HEK293 (cell line): ENCODE measurements around the gene SCYL1.

Experiments
- BCL11A ChIP-seq: fragments of 450-650 bp; formaldehyde crosslinking; IDR thresholded peaks from 2 replicates; pipeline ENCODE4 v1.5.1; 2016; ENCODE audit warnings: low read depth, missing biosample characterization, missing genetic modification characterization
- BCL11B ChIP-seq: fragments of 450-650 bp; formaldehyde crosslinking; IDR thresholded peaks from 2 replicates; pipeline ENCODE4 v1.5.1; 2016; ENCODE audit warnings: low read depth, missing biosample characterization, missing genetic modification characterization
- GLIS1 ChIP-seq: fragments of 450-650 bp; formaldehyde crosslinking; IDR thresholded peaks from 2 replicates; pipeline ENCODE4 v1.5.1; 2016; ENCODE audit warnings: missing biosample characterization, missing genetic modification characterization
- RBAK ChIP-seq: fragments of 450-650 bp; formaldehyde crosslinking; IDR thresholded peaks from 2 replicates; pipeline ENCODE4 v1.5.1; 2016; ENCODE audit warnings: missing biosample characterization, missing genetic modification characterization
- WT1 ChIP-seq: fragments of 450-650 bp; formaldehyde crosslinking; IDR thresholded peaks from 2 replicates; pipeline ENCODE4 v1.5.1; 2016; ENCODE audit warnings: missing biosample characterization, missing genetic modification characterization
- YY1 ChIP-seq: fragments of 450-650 bp; formaldehyde crosslinking; IDR thresholded peaks from 2 replicates; pipeline ENCODE4 v1.5.1; 2018; ENCODE audit warnings: missing biosample characterization, missing genetic modification characterization
- ZBTB17 ChIP-seq: fragments of 450-650 bp; formaldehyde crosslinking; IDR thresholded peaks from 2 replicates; pipeline ENCODE4 v1.5.1; 2016; ENCODE audit warnings: missing biosample characterization, missing genetic modification characterization
- ZBTB48 ChIP-seq: fragments of 450-650 bp; formaldehyde crosslinking; IDR thresholded peaks from 2 replicates; pipeline ENCODE4 v1.5.1; 2016; ENCODE audit warnings: missing biosample characterization, missing genetic modification characterization
- ZEB2 ChIP-seq: fragments of 450-650 bp; formaldehyde crosslinking; IDR thresholded peaks from 2 replicates; pipeline ENCODE4 v1.5.1; 2016; ENCODE audit warnings: missing biosample characterization, missing genetic modification characterization
- ZFHX2 ChIP-seq: fragments of 450-650 bp; formaldehyde crosslinking; conservative IDR thresholded peaks from 2 replicates; pipeline ENCODE4 v1.5.1; 2016; ENCODE audit warnings: missing biosample characterization, missing genetic modification characterization
- ZFP69B ChIP-seq: fragments of 450-650 bp; formaldehyde crosslinking; IDR thresholded peaks from 2 replicates; pipeline ENCODE4 v1.5.1; 2016; ENCODE audit warnings: missing biosample characterization, missing genetic modification characterization
- ZNF211 ChIP-seq: fragments of 450-650 bp; formaldehyde crosslinking; IDR thresholded peaks from 2 replicates; pipeline ENCODE4 v1.5.1; 2016; ENCODE audit warnings: low read depth, missing biosample characterization, missing genetic modification characterization
- ZNF302 ChIP-seq: fragments of 450-650 bp; formaldehyde crosslinking; IDR thresholded peaks from 2 replicates; pipeline ENCODE4 v1.5.1; 2016; ENCODE audit warnings: missing biosample characterization, missing genetic modification characterization, low read depth
- ZNF324 ChIP-seq: fragments of 450-650 bp; formaldehyde crosslinking; IDR thresholded peaks from 2 replicates; pipeline ENCODE4 v1.5.1; 2016; ENCODE audit warnings: missing biosample characterization, missing genetic modification characterization
- ZNF354C ChIP-seq: fragments of 450-650 bp; formaldehyde crosslinking; IDR thresholded peaks from 2 replicates; pipeline ENCODE4 v1.5.1; 2016; ENCODE audit warnings: missing biosample characterization, missing genetic modification characterization, low read depth, borderline replicate concordance
- ZNF426 ChIP-seq: fragments of 450-650 bp; formaldehyde crosslinking; IDR thresholded peaks from 2 replicates; pipeline ENCODE4 v1.5.1; 2017; ENCODE audit warnings: missing biosample characterization, missing genetic modification characterization, mild to moderate bottlenecking, inconsistent platforms, moderate library complexity
- ZNF548 ChIP-seq: fragments of 450-650 bp; formaldehyde crosslinking; IDR thresholded peaks from 2 replicates; pipeline ENCODE4 v1.5.1; 2016; ENCODE audit warnings: missing biosample characterization, missing genetic modification characterization
- ZNF777 ChIP-seq: fragments of 450-650 bp; formaldehyde crosslinking; IDR thresholded peaks from 2 replicates; pipeline ENCODE4 v1.5.1; 2017; ENCODE audit warnings: missing biosample characterization, missing genetic modification characterization, borderline replicate concordance
- ZSCAN23 ChIP-seq: fragments of 450-650 bp; formaldehyde crosslinking; IDR thresholded peaks from 2 replicates; pipeline ENCODE4 v1.5.1; 2016; ENCODE audit warnings: missing biosample characterization, missing genetic modification characterization
- TF ChIP-seq, protein P1 (sequence below): fragments of 450-650 bp; formaldehyde crosslinking; IDR thresholded peaks from 2 replicates; pipeline ENCODE4 v1.5.1; 2016; ENCODE audit warnings: missing biosample characterization, missing genetic modification characterization
- TF ChIP-seq, protein P2 (sequence below): fragments of 450-650 bp; formaldehyde crosslinking; IDR thresholded peaks from 2 replicates; pipeline ENCODE4 v1.5.1; 2016; ENCODE audit warnings: missing biosample characterization, missing genetic modification characterization, low read depth
- TF ChIP-seq, protein P3 (sequence below): fragments of 450-650 bp; formaldehyde crosslinking; IDR thresholded peaks from 2 replicates; pipeline ENCODE4 v1.5.1; 2016; ENCODE audit warnings: missing biosample characterization, missing genetic modification characterization
- TF ChIP-seq, protein P4 (sequence below): fragments of 450-650 bp; formaldehyde crosslinking; IDR thresholded peaks from 2 replicates; pipeline ENCODE4 v1.5.1; 2016; ENCODE audit warnings: missing biosample characterization, missing genetic modification characterization
- TF ChIP-seq, protein P5 (sequence below): fragments of 450-650 bp; formaldehyde crosslinking; conservative IDR thresholded peaks from 2 replicates; pipeline ENCODE4 v1.5.1; 2016; ENCODE audit warnings: low read depth, missing biosample characterization, missing genetic modification characterization
- TF ChIP-seq, protein P6 (sequence below): fragments of 450-650 bp; formaldehyde crosslinking; IDR thresholded peaks from 2 replicates; pipeline ENCODE4 v1.5.1; 2016; ENCODE audit warnings: missing biosample characterization, missing genetic modification characterization

The SCYL1 gene

DNA sequence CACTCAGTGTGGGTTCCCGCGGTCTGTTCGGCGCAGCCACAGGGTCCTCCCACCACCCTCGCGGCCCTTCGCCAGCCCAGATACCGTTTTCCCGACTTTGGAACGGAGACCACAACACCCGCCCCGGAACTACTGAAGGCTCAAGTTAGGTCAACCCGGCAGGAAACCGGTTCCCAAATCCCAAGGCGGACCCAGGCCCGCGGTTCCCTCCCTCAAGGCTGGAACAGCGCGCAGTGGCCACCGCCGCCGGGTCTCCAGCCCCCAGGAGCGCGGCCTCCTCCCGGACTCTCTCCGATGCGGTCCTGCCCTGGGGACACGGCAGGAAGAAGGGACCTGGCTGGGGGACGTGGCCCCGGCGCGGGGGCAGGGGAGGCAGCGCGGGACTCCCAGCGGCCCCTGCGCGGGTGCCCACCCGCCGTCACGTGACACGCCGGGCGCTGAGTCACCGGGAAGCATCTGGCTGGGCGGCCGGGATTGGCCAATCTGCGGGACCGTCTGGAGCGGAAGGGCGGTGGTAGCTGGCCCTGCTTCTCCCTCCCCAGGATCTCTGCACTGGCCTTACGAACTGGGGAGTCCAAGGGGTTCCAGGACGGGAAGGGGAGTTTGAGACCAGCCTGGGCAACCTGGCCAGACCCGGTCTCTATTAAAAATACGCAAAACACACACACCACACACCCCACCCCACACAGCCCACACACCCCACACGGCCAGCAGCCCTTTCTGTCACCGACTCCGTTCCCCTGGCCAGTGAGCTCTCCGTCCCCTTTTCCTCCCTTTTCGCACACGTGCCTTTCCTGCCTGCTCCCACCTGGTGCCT lies 47.5 kb upstream of the SCYL1 start (continued):
- TF ChIP-seq ZNF777 (tag by site-specific recombination) (no peak), ZNF426 (tag by site-specific recombination) (no peak), ZFP69B (tag by site-specific recombination) (0 out of 2 replicates have a peak, but pooled peaks have one; percentile 28), BCL11B (peak; percentile 50), ZEB2 (peak; percentile 84), ZNF324 (tag by site-specific recombination) (no peak), YY1 (tag by site-specific recombination) (no peak), ZBTB17 (tag by site-specific recombination) (peak; percentile 66), ZNF302 (tag by site-specific recombination) (no peak), ZNF354C (tag by site-specific recombination) (no peak), GLIS1 (tag by site-specific recombination) (peak; percentile 86), ZNF548 (tag by site-specific recombination) (no peak), WT1 (peak; percentile 88), RBAK (tag by site-specific recombination) (no peak), ZFHX2 (tag by site-specific recombination) (peak; percentile 77), BCL11A (tag by site-specific recombination) (0 out of 2 replicates have a peak, but pooled peaks have one; percentile 49), ZBTB48 (tag by site-specific recombination) (peak; percentile 74; the same call in 1 of the 2 replicates), ZSCAN23 (no peak), ZNF211 (tag by site-specific recombination) (no peak)
- TF ChIP-seq, protein P1, sequence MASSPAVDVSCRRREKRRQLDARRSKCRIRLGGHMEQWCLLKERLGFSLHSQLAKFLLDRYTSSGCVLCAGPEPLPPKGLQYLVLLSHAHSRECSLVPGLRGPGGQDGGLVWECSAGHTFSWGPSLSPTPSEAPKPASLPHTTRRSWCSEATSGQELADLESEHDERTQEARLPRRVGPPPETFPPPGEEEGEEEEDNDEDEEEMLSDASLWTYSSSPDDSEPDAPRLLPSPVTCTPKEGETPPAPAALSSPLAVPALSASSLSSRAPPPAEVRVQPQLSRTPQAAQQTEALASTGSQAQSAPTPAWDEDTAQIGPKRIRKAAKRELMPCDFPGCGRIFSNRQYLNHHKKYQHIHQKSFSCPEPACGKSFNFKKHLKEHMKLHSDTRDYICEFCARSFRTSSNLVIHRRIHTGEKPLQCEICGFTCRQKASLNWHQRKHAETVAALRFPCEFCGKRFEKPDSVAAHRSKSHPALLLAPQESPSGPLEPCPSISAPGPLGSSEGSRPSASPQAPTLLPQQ (tag by site-specific recombination), result peak; percentile 61
- TF ChIP-seq, protein P2, sequence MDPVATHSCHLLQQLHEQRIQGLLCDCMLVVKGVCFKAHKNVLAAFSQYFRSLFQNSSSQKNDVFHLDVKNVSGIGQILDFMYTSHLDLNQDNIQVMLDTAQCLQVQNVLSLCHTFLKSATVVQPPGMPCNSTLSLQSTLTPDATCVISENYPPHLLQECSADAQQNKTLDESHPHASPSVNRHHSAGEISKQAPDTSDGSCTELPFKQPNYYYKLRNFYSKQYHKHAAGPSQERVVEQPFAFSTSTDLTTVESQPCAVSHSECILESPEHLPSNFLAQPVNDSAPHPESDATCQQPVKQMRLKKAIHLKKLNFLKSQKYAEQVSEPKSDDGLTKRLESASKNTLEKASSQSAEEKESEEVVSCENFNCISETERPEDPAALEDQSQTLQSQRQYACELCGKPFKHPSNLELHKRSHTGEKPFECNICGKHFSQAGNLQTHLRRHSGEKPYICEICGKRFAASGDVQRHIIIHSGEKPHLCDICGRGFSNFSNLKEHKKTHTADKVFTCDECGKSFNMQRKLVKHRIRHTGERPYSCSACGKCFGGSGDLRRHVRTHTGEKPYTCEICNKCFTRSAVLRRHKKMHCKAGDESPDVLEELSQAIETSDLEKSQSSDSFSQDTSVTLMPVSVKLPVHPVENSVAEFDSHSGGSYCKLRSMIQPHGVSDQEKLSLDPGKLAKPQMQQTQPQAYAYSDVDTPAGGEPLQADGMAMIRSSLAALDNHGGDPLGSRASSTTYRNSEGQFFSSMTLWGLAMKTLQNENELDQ (tag by site-specific recombination), result no peak
- TF ChIP-seq, protein P3, sequence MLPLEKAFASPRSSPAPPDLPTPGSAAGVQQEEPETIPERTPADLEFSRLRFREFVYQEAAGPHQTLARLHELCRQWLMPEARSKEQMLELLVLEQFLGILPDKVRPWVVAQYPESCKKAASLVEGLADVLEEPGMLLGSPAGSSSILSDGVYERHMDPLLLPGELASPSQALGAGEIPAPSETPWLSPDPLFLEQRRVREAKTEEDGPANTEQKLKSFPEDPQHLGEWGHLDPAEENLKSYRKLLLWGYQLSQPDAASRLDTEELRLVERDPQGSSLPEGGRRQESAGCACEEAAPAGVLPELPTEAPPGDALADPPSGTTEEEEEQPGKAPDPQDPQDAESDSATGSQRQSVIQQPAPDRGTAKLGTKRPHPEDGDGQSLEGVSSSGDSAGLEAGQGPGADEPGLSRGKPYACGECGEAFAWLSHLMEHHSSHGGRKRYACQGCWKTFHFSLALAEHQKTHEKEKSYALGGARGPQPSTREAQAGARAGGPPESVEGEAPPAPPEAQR, result 0 out of 2 replicates have a peak, but pooled peaks have one; percentile 69
- TF ChIP-seq, protein P4, sequence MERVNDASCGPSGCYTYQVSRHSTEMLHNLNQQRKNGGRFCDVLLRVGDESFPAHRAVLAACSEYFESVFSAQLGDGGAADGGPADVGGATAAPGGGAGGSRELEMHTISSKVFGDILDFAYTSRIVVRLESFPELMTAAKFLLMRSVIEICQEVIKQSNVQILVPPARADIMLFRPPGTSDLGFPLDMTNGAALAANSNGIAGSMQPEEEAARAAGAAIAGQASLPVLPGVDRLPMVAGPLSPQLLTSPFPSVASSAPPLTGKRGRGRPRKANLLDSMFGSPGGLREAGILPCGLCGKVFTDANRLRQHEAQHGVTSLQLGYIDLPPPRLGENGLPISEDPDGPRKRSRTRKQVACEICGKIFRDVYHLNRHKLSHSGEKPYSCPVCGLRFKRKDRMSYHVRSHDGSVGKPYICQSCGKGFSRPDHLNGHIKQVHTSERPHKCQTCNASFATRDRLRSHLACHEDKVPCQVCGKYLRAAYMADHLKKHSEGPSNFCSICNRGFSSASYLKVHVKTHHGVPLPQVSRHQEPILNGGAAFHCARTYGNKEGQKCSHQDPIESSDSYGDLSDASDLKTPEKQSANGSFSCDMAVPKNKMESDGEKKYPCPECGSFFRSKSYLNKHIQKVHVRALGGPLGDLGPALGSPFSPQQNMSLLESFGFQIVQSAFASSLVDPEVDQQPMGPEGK (tag by site-specific recombination), result peak; percentile 97
- TF ChIP-seq, protein P5, sequence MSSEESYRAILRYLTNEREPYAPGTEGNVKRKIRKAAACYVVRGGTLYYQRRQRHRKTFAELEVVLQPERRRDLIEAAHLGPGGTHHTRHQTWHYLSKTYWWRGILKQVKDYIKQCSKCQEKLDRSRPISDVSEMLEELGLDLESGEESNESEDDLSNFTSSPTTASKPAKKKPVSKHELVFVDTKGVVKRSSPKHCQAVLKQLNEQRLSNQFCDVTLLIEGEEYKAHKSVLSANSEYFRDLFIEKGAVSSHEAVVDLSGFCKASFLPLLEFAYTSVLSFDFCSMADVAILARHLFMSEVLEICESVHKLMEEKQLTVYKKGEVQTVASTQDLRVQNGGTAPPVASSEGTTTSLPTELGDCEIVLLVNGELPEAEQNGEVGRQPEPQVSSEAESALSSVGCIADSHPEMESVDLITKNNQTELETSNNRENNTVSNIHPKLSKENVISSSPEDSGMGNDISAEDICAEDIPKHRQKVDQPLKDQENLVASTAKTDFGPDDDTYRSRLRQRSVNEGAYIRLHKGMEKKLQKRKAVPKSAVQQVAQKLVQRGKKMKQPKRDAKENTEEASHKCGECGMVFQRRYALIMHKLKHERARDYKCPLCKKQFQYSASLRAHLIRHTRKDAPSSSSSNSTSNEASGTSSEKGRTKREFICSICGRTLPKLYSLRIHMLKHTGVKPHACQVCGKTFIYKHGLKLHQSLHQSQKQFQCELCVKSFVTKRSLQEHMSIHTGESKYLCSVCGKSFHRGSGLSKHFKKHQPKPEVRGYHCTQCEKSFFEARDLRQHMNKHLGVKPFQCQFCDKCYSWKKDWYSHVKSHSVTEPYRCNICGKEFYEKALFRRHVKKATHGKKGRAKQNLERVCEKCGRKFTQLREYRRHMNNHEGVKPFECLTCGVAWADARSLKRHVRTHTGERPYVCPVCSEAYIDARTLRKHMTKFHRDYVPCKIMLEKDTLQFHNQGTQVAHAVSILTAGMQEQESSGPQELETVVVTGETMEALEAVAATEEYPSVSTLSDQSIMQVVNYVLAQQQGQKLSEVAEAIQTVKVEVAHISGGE (tag by site-specific recombination), result peak; percentile 87
- TF ChIP-seq, protein P6, sequence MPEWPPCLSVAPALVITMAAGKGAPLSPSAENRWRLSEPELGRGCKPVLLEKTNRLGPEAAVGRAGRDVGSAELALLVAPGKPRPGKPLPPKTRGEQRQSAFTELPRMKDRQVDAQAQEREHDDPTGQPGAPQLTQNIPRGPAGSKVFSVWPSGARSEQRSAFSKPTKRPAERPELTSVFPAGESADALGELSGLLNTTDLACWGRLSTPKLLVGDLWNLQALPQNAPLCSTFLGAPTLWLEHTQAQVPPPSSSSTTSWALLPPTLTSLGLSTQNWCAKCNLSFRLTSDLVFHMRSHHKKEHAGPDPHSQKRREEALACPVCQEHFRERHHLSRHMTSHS (tag by site-specific recombination), result 0 out of 2 replicates have a peak, but pooled peaks have one; percentile 12
